HepG2 (cell line): ENCODE data around the gene SOCS1. TPM values are rescaled to one million over a fixed set of nuclear protein-coding genes. Genes with fewer than 3 reads are reported as not detected.

Source experiments
- HNF4G ChIP-seq, 2 experiments: sonication (generic) in 1 of 2; formaldehyde crosslinking in 1 of 2; IDR thresholded peaks; 2 replicates each; pipeline versions ENCODE4 v1.4.0 to v1.6.1; 2011 to 2020; ENCODE audit warnings: borderline replicate concordance in 2 of 2, low read depth in 2 of 2, mild to moderate bottlenecking in 2 of 2, low read length in 1 of 2, missing genetic modification reagents in 1 of 2, moderate library complexity in 1 of 2
- IRX3 ChIP-seq: sonication (generic); formaldehyde crosslinking; IDR thresholded peaks from 2 replicates; pipeline ENCODE4 v1.8.1; 2023; ENCODE audit warnings: mild to moderate bottlenecking, low read depth, missing genetic modification reagents, borderline replicate concordance
- KLF12 ChIP-seq: sonication (generic); formaldehyde crosslinking; IDR thresholded peaks from 2 replicates; pipeline ENCODE4 v1.4.0; 2020; ENCODE audit warnings: missing genetic modification reagents, borderline replicate concordance
- PLRG1 ChIP-seq: fragments of 450-650 bp; conservative IDR thresholded peaks from 2 replicates; pipeline ENCODE4 v1.6.1; 2016
- ZFP36 ChIP-seq: fragments of 150-350 bp; IDR thresholded peaks from 2 replicates; pipeline ENCODE4 v1.6.1; 2018; ENCODE audit warnings: borderline replicate concordance, low read length, low read depth; ENCODE audit not compliant: partially characterized antibody
- ZFY ChIP-seq: sonication (generic); formaldehyde crosslinking; IDR thresholded peaks from 2 replicates; pipeline ENCODE4 v1.4.0; 2020; ENCODE audit warnings: missing genetic modification reagents
- ZNF121 ChIP-seq: sonication (generic); formaldehyde crosslinking; IDR thresholded peaks from 2 replicates; pipeline ENCODE4 v1.5.0; 2020; ENCODE audit warnings: mild to moderate bottlenecking, missing genetic modification reagents
- ZNF234 ChIP-seq: sonication (generic); formaldehyde crosslinking; conservative IDR thresholded peaks from 2 replicates; pipeline ENCODE4 v1.5.1; 2020; ENCODE audit warnings: mild to moderate bottlenecking, missing genetic modification reagents
- ZNF547 ChIP-seq: sonication (generic); formaldehyde crosslinking; IDR thresholded peaks from 2 replicates; pipeline ENCODE4 v1.5.1; 2020; ENCODE audit warnings: mild to moderate bottlenecking, missing genetic modification reagents
- polyA plus RNA-seq, 8 experiments: library from polyadenylated mRNA; depleted of rRNA in 3 of 8; stranded (reverse) in 7 of 8; unstranded in 1 of 8; fragments of >200 nt; fragmentation: Illumina TruSeq in 4 of 8; extraction: Trizol in 4 of 8; gene quantifications; 2 replicates each; pipeline versions ENCODE4 v1.2.1 to v1.2.3, GENCODE V29; 2011 to 2016; ENCODE audit warnings: low read depth in 4 of 8, missing spikeins in 1 of 8, mixed read lengths in 1 of 8; ENCODE audit not compliant: insufficient read depth in 1 of 8
- total RNA-seq, 5 experiments: library from RNA; depleted of rRNA; stranded (reverse); fragments of >200 nt; fragmentation: Illumina TruSeq; extraction: Trizol; gene quantifications; 2 replicates each; pipeline ENCODE4 v1.2.3, GENCODE V29; 2016; ENCODE audit warnings: low read depth in 1 of 5
- TF ChIP-seq, protein P1 (sequence below): IDR thresholded peaks from 2 replicates; pipeline ENCODE4 v1.6.1; 2016; ENCODE audit warnings: missing compliant biosample characterization, missing genetic modification reagents, borderline replicate concordance
- TF ChIP-seq, protein P2 (sequence below): sonication (generic); formaldehyde crosslinking; IDR thresholded peaks from 2 replicates; pipeline ENCODE4 v1.5.0; 2020; ENCODE audit warnings: missing genetic modification reagents
- TF ChIP-seq, protein P3 (sequence below): sonication (generic); formaldehyde crosslinking; IDR thresholded peaks from 2 replicates; pipeline ENCODE4; 2020; ENCODE audit warnings: missing genetic modification reagents, mild to moderate bottlenecking, borderline replicate concordance
- TF ChIP-seq, protein P4 (sequence below): sonication (generic); formaldehyde crosslinking; IDR thresholded peaks from 2 replicates; pipeline ENCODE4 v1.9.0; 2021; ENCODE audit warnings: missing genetic modification reagents, borderline replicate concordance
- TF ChIP-seq, protein P5 (sequence below): fragments of 450-650 bp; IDR thresholded peaks from 2 replicates; pipeline ENCODE4 v1.6.1; 2017; ENCODE audit warnings: mild to moderate bottlenecking
- TF ChIP-seq, protein P6 (sequence below): IDR thresholded peaks from 2 replicates; pipeline ENCODE4 v1.6.1; 2018; ENCODE audit warnings: missing genetic modification reagents

Gene SOCS1
- total and polyA plus RNA-seq, 2 of the 13 experiments (the other 11 are each of a cell fraction or from before 2014, with no cell fraction given), result 5.3 to 6.3 TPM

DNA sequence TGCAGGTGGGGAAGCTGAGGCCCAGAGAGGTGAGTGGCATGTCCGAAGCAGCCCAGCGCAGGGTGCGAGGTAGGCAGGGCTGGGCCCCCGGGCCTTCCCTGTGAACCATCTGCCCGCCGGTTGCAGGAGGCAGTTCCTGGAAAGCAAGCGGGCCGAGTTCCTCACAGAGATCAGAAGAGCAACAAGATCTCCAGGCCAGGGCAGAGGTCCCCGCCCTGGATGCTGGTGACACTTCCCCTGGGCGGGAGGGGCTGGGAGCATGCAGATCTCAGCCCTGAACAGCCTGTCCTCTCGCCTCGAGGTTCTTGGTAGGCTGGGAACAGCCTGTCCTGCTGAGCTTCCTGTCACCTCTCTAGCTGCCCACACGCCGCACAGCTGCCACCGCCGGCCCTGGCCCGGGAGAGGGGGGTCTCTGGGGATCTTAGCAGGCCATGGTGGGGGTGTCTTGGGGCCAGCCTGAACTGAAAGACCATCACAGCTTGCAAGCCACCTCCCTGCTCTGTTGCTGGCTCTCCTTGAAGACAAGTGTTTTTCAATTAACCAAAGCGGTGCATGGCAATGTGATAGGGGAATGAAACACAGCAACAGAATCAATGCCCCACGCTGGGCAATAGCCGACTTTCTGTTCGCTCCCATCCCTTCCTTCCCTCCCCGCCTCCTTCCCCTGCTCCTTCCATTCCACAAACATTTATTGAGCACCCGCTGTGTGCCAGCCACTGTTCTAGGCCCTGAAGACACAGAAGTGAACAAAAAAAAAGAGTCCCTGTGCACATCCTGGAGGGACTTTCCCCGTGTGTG, 31.7 kb downstream of the SOCS1 start (continued):
- TF ChIP-seq, protein P1, sequence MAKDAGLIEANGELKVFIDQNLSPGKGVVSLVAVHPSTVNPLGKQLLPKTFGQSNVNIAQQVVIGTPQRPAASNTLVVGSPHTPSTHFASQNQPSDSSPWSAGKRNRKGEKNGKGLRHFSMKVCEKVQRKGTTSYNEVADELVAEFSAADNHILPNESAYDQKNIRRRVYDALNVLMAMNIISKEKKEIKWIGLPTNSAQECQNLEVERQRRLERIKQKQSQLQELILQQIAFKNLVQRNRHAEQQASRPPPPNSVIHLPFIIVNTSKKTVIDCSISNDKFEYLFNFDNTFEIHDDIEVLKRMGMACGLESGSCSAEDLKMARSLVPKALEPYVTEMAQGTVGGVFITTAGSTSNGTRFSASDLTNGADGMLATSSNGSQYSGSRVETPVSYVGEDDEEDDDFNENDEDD (CRISPR knock-in tag), result peak; percentile 66; the same call in 1 of the 2 replicates
- no peak for TF ChIP-seq ZNF234 (CRISPR knock-in tag)
- TF ChIP-seq, protein P2, sequence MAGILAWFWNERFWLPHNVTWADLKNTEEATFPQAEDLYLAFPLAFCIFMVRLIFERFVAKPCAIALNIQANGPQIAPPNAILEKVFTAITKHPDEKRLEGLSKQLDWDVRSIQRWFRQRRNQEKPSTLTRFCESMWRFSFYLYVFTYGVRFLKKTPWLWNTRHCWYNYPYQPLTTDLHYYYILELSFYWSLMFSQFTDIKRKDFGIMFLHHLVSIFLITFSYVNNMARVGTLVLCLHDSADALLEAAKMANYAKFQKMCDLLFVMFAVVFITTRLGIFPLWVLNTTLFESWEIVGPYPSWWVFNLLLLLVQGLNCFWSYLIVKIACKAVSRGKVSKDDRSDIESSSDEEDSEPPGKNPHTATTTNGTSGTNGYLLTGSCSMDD (CRISPR knock-in tag), result no peak
- TF ChIP-seq, protein P3, sequence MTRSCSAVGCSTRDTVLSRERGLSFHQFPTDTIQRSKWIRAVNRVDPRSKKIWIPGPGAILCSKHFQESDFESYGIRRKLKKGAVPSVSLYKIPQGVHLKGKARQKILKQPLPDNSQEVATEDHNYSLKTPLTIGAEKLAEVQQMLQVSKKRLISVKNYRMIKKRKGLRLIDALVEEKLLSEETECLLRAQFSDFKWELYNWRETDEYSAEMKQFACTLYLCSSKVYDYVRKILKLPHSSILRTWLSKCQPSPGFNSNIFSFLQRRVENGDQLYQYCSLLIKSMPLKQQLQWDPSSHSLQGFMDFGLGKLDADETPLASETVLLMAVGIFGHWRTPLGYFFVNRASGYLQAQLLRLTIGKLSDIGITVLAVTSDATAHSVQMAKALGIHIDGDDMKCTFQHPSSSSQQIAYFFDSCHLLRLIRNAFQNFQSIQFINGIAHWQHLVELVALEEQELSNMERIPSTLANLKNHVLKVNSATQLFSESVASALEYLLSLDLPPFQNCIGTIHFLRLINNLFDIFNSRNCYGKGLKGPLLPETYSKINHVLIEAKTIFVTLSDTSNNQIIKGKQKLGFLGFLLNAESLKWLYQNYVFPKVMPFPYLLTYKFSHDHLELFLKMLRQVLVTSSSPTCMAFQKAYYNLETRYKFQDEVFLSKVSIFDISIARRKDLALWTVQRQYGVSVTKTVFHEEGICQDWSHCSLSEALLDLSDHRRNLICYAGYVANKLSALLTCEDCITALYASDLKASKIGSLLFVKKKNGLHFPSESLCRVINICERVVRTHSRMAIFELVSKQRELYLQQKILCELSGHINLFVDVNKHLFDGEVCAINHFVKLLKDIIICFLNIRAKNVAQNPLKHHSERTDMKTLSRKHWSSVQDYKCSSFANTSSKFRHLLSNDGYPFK (CRISPR knock-in tag), result peak; percentile 29; the same call in 1 of the 2 replicates
- TF ChIP-seq PLRG1, result no peak
- TF ChIP-seq, protein P4, sequence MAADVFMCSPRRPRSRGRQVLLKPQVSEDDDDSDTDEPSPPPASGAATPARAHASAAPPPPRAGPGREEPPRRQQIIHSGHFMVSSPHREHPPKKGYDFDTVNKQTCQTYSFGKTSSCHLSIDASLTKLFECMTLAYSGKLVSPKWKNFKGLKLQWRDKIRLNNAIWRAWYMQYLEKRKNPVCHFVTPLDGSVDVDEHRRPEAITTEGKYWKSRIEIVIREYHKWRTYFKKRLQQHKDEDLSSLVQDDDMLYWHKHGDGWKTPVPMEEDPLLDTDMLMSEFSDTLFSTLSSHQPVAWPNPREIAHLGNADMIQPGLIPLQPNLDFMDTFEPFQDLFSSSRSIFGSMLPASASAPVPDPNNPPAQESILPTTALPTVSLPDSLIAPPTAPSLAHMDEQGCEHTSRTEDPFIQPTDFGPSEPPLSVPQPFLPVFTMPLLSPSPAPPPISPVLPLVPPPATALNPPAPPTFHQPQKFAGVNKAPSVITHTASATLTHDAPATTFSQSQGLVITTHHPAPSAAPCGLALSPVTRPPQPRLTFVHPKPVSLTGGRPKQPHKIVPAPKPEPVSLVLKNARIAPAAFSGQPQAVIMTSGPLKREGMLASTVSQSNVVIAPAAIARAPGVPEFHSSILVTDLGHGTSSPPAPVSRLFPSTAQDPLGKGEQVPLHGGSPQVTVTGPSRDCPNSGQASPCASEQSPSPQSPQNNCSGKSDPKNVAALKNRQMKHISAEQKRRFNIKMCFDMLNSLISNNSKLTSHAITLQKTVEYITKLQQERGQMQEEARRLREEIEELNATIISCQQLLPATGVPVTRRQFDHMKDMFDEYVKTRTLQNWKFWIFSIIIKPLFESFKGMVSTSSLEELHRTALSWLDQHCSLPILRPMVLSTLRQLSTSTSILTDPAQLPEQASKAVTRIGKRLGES, result no peak
- no peak for TF ChIP-seq HNF4G (IDR thresholded peaks at IDR 0.05; ENCODE audit: borderline replicate concordance, low read depth, low read length)
- TF ChIP-seq HNF4G (CRISPR knock-in tag; IDR thresholded peaks at IDR 0.05; ENCODE audit: borderline replicate concordance, low read depth), result no peak
- no peak for TF ChIP-seq ZNF547 (CRISPR knock-in tag)
- TF ChIP-seq KLF12, result 0 out of 2 replicates have a peak, but pooled peaks have one; percentile 44
- TF ChIP-seq ZFY (CRISPR knock-in tag), result peak; percentile 47
- no peak for TF ChIP-seq ZNF121 (CRISPR knock-in tag)
- no peak for TF ChIP-seq IRX3
- TF ChIP-seq, protein P5, sequence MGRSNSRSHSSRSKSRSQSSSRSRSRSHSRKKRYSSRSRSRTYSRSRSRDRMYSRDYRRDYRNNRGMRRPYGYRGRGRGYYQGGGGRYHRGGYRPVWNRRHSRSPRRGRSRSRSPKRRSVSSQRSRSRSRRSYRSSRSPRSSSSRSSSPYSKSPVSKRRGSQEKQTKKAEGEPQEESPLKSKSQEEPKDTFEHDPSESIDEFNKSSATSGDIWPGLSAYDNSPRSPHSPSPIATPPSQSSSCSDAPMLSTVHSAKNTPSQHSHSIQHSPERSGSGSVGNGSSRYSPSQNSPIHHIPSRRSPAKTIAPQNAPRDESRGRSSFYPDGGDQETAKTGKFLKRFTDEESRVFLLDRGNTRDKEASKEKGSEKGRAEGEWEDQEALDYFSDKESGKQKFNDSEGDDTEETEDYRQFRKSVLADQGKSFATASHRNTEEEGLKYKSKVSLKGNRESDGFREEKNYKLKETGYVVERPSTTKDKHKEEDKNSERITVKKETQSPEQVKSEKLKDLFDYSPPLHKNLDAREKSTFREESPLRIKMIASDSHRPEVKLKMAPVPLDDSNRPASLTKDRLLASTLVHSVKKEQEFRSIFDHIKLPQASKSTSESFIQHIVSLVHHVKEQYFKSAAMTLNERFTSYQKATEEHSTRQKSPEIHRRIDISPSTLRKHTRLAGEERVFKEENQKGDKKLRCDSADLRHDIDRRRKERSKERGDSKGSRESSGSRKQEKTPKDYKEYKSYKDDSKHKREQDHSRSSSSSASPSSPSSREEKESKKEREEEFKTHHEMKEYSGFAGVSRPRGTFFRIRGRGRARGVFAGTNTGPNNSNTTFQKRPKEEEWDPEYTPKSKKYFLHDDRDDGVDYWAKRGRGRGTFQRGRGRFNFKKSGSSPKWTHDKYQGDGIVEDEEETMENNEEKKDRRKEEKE, result no peak
- peak; percentile 32 for TF ChIP-seq ZFP36
- TF ChIP-seq, protein P6, sequence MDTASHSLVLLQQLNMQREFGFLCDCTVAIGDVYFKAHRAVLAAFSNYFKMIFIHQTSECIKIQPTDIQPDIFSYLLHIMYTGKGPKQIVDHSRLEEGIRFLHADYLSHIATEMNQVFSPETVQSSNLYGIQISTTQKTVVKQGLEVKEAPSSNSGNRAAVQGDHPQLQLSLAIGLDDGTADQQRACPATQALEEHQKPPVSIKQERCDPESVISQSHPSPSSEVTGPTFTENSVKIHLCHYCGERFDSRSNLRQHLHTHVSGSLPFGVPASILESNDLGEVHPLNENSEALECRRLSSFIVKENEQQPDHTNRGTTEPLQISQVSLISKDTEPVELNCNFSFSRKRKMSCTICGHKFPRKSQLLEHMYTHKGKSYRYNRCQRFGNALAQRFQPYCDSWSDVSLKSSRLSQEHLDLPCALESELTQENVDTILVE (CRISPR knock-in tag), result no peak
